Calu3 (cell line): ENCODE data around the gene NOX4. TPM values are rescaled to one million over a fixed set of nuclear protein-coding genes. Genes with fewer than 3 reads are reported as not detected.
"Not testable (repeated sequence)": the region's sequence is repeated elsewhere in the genome, so short reads cannot be mapped to it uniquely, and the experiment has no call there.

Experiments
- BruUV-seq: library from RNA; stranded (reverse); fragments of 400-500 nt; replicated peaks from 2 replicates; lab custom pipeline; 2021; lab: Mats Ljungman, UMichigan
- CTCF ChIA-PET: fragments of 300-600 bp; sonication (Branson Sonifier 250); formaldehyde crosslinking; loops from one replicate; lab custom pipeline; 2022; ENCODE audit warnings: antibody characterized with exemption; lab: Charles Lee
- DNase-seq: peaks from one replicate; pipeline ENCODE4 v3.0.0; 2022
- H3K27ac Mint-ChIP-seq: one replicate; pipeline ENCODE4 v1.8.0; 2022; ENCODE audit warnings: mixed read lengths; ENCODE audit not compliant: unreplicated experiment
- H3K27me3 Mint-ChIP-seq: one replicate; pipeline ENCODE4 v1.8.0; 2022; ENCODE audit warnings: mixed read lengths; ENCODE audit not compliant: unreplicated experiment
- H3K36me3 Mint-ChIP-seq: one replicate; pipeline ENCODE4 v1.8.0; 2022; ENCODE audit warnings: mild to moderate bottlenecking, moderate library complexity, mixed read lengths; ENCODE audit not compliant: insufficient read depth, unreplicated experiment
- H3K4me1 Mint-ChIP-seq: one replicate; pipeline ENCODE4 v1.8.0; 2022; ENCODE audit warnings: mild to moderate bottlenecking, low read depth, mixed read lengths; ENCODE audit not compliant: unreplicated experiment
- H3K4me3 Mint-ChIP-seq: one replicate; pipeline ENCODE4 v1.8.0; 2022; ENCODE audit warnings: mild to moderate bottlenecking, low read depth, moderate library complexity, mixed read lengths; ENCODE audit not compliant: unreplicated experiment
- H3K9me3 Mint-ChIP-seq: one replicate; pipeline ENCODE4 v1.8.0; 2022; ENCODE audit warnings: low read depth, mixed read lengths; ENCODE audit not compliant: unreplicated experiment
- intact Hi-C: fragments of 100-400 bp; cut with micrococcal nuclease; formaldehyde crosslinking; loops from one replicate; pipeline ENCODE4 v1.10.0; 2022; ENCODE audit not compliant: unreplicated experiment
- total RNA-seq: library from RNA; stranded (reverse); gene quantifications from 2 replicates; pipeline ENCODE4 v1.2.3, GENCODE V29; 2022
- TF ChIP-seq, protein P1 (sequence below): fragments of 200-600 bp; IDR thresholded peaks from one replicate; pipeline ENCODE4 v1.8.0; 2022; ENCODE audit warnings: antibody characterized with exemption; ENCODE audit not compliant: unreplicated experiment

NOX4 gene
- total RNA-seq, 1 experiment from 2014 or later, result not detected

GRCh38 chr11:89308272-89308671 is 182.9 kb downstream of the NOX4 start:
- BruUV-seq, H3K9me3 Mint-ChIP-seq, intact Hi-C loops, DNase-seq, H3K4me1 Mint-ChIP-seq, H3K4me3 Mint-ChIP-seq, H3K27ac Mint-ChIP-seq, CTCF ChIA-PET, H3K27me3 Mint-ChIP-seq, H3K36me3 Mint-ChIP-seq: not testable (repeated sequence)

GRCh38 chr11:89303029-89303428 is 188.1 kb downstream of the NOX4 start:
- H3K4me3 Mint-ChIP-seq, DNase-seq, H3K27me3 Mint-ChIP-seq, CTCF ChIA-PET, intact Hi-C loops, H3K4me1 Mint-ChIP-seq, H3K9me3 Mint-ChIP-seq, H3K36me3 Mint-ChIP-seq, BruUV-seq, H3K27ac Mint-ChIP-seq: not testable (repeated sequence)

DNA sequence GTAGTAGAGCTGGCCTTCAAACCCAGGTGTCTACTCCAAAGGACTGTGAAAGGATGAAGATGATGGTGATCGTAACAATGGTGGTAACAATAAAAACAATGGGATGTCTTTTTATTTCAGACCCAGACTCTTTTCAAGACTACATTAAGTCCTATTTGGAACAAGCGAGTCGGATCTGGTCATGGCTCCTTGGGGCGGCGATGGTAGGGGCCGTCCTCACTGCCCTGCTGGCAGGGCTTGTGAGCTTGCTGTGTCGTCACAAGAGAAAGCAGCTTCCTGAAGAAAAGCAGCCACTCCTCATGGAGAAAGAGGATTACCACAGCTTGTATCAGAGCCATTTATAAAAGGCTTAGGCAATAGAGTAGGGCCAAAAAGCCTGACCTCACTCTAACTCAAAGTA is 196.2 kb downstream of the NOX4 start:
- CTCF ChIA-PET, H3K27ac Mint-ChIP-seq, H3K9me3 Mint-ChIP-seq, H3K4me3 Mint-ChIP-seq, H3K27me3 Mint-ChIP-seq, intact Hi-C loops, BruUV-seq, DNase-seq, H3K36me3 Mint-ChIP-seq, H3K4me1 Mint-ChIP-seq: not testable (repeated sequence)

DNA sequence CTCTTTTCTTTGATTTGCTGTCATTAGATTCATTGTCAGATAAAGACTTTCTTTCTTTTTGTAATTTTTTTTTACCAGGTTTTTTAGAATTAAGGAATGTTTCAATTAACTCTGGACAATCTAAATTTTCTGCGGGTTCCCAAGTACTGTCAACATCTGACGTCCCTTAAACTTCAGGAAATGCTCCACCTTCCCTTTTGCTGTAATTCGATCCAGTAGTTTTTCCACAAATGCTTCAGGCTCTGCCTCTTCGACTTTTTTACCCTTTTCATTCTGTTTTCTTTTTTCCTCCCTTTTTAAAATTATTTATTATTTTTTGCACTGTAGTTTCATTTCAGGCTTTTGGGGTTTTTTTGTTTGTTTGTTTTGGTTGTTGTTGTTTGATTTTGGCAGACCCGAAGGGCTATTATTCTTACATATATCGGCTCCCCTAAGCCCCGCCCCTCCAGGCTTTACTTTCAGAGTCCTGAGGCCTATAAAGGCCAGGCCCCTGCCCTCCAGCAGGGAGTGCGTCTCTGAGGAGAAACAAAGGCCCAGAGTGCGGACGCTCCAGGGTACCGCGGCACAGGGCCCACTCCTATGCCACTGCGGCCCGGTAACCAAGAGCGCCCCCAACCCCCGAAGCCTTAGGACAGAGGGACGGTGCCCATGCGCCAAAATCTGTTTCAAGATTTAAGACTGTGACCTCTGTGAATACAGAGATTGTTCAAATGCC is 197.1 kb downstream of the NOX4 start:
- H3K27me3 Mint-ChIP-seq, result no peaks in the 10 kb centered on the region
- no peaks in the 10 kb centered on the region for H3K36me3 Mint-ChIP-seq
- TF ChIP-seq, protein P1, sequence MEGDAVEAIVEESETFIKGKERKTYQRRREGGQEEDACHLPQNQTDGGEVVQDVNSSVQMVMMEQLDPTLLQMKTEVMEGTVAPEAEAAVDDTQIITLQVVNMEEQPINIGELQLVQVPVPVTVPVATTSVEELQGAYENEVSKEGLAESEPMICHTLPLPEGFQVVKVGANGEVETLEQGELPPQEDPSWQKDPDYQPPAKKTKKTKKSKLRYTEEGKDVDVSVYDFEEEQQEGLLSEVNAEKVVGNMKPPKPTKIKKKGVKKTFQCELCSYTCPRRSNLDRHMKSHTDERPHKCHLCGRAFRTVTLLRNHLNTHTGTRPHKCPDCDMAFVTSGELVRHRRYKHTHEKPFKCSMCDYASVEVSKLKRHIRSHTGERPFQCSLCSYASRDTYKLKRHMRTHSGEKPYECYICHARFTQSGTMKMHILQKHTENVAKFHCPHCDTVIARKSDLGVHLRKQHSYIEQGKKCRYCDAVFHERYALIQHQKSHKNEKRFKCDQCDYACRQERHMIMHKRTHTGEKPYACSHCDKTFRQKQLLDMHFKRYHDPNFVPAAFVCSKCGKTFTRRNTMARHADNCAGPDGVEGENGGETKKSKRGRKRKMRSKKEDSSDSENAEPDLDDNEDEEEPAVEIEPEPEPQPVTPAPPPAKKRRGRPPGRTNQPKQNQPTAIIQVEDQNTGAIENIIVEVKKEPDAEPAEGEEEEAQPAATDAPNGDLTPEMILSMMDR, result no peak
- DNase-seq, result no peak
- intact Hi-C loops, result no loop called here
- H3K4me1 Mint-ChIP-seq, result no peaks in the 10 kb centered on the region
- CTCF ChIA-PET, result no interaction called here
- BruUV-seq, result no TSS peak
- no peak overlapping the region for H3K27ac Mint-ChIP-seq
- H3K9me3 Mint-ChIP-seq, result no peaks in the 10 kb centered on the region
- no peak overlapping the region for H3K4me3 Mint-ChIP-seq

GRCh38 chr11:89288004-89288403 is 203.2 kb downstream of the NOX4 start:
- H3K4me3 Mint-ChIP-seq, intact Hi-C loops, H3K36me3 Mint-ChIP-seq, H3K27ac Mint-ChIP-seq, H3K9me3 Mint-ChIP-seq, H3K27me3 Mint-ChIP-seq, H3K4me1 Mint-ChIP-seq, CTCF ChIA-PET, BruUV-seq, DNase-seq: not testable (repeated sequence)

DNA sequence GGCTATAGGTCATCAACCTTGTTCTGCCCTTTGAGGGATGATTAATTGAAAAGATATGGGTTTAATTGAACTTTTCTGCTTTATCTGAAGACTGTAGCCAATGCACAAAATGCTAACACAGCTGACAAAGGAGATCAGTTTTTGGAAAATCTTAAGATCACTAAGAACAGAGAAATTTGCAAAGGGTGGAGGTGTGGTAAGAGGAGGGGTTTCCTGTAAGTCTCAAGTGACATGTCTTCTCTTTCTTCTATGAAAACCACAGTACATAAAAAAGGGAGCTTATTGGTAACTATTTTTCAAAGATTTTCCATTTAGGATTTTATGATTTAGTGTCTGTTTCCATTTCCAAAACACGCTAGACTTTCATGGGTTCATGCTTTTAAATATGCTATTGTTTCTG is 204.6 kb downstream of the NOX4 start:
- H3K27me3 Mint-ChIP-seq, DNase-seq, H3K4me1 Mint-ChIP-seq, BruUV-seq, H3K36me3 Mint-ChIP-seq, H3K27ac Mint-ChIP-seq, H3K9me3 Mint-ChIP-seq, CTCF ChIA-PET, H3K4me3 Mint-ChIP-seq, intact Hi-C loops: not testable (repeated sequence)

DNA sequence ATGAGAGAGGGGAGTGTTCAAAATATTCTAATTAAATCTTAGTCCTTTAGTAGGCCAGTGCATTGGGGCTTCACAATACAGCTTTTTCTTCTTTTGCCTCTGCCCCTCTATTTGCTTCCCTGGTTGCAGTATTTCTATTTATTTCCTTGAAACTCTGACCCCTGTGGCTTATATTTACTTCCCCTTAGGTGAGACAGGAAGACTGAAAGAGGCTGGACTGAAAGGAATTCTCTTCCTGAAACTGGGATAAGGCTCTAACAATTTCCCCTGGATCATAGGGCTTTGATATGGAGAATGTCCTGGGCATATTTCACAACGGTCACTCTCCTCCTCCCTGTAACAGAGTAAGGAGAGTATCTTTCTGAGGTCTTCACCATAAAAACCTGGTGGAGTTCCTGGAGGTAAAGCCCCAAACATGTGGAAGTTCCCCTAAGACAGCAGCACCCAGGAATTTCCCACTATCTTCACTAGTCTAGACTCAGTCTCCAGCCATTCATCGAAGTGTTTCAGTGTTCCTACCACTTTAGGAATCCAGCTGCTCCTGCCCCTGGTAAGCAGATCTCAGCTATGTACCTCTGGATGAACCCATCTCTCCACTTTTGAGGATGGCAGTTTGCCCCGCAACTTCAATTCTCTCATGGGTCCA is 210.0 kb downstream of the NOX4 start:
- H3K36me3 Mint-ChIP-seq, H3K4me1 Mint-ChIP-seq, BruUV-seq, DNase-seq, H3K27me3 Mint-ChIP-seq, H3K27ac Mint-ChIP-seq, H3K4me3 Mint-ChIP-seq, intact Hi-C loops, CTCF ChIA-PET, H3K9me3 Mint-ChIP-seq: not testable (repeated sequence)
